COLO829 (cell line): ENCODE results near the gene DTNBP1.

Source experiments
- DNase-seq: peaks from one replicate; pipeline ENCODE4 v3.0.0; 2012; ENCODE audit warnings: low spot score

The DTNBP1 gene

GRCh38 chr6:15662326-15663129 lies at the start of gene DTNBP1:
TSS of gene DTNBP1 (minus strand) at chr6:15663028. CDS start at chr6:15662869, 159 bp downstream.
- DNase-seq = peak; percentile 91

GRCh38 chr6:15709651-15710269 lies 46.9 kb upstream of the DTNBP1 start:
- no peak for DNase-seq

GRCh38 chr6:15708231-15708630 lies 45.4 kb upstream of the DTNBP1 start:
- DNase-seq = no peak

- no peak for DNase-seq
These were observed 43.2 kb upstream of the DTNBP1 start for GRCh38 chr6:15705981-15706380.

- no peak for DNase-seq
These were observed 35.6 kb upstream of the DTNBP1 start for GRCh38 chr6:15698471-15698870.

- no peak for DNase-seq
These were observed 35.1 kb upstream of the DTNBP1 start for GRCh38 chr6:15697895-15698294.

GRCh38 chr6:15691250-15691869 lies 28.5 kb upstream of the DTNBP1 start:
- DNase-seq = peak; percentile 88

GRCh38 chr6:15690510-15690909 lies 27.7 kb upstream of the DTNBP1 start:
- no peak for DNase-seq

- no peak for DNase-seq
These were observed 27.0 kb upstream of the DTNBP1 start for GRCh38 chr6:15689586-15690482.

GRCh38 chr6:15685619-15686018 lies 22.8 kb upstream of the DTNBP1 start:
- no peak for DNase-seq

- no peak for DNase-seq
These were observed 20.4 kb upstream of the DTNBP1 start for GRCh38 chr6:15682965-15683822.

- no peak for DNase-seq
These were observed 19.1 kb upstream of the DTNBP1 start for GRCh38 chr6:15681946-15682345.

- no peak for DNase-seq
These were observed 15.7 kb upstream of the DTNBP1 start for GRCh38 chr6:15678514-15678913.

- no peak for DNase-seq
These were observed 15.0 kb upstream of the DTNBP1 start for GRCh38 chr6:15677822-15678221.

- DNase-seq = peak; percentile 95
These were observed 12.8 kb upstream of the DTNBP1 start for GRCh38 chr6:15675536-15676220.

- DNase-seq = no peak
These were observed 12.0 kb upstream of the DTNBP1 start for GRCh38 chr6:15674690-15675386.

- DNase-seq = no peak
These were observed 10.8 kb upstream of the DTNBP1 start for GRCh38 chr6:15673666-15674065.

GRCh38 chr6:15672818-15673217 lies 10.0 kb upstream of the DTNBP1 start:
- no peak for DNase-seq

- no peak for DNase-seq
These were observed 9.5 kb upstream of the DTNBP1 start for GRCh38 chr6:15672291-15672690.

- no peak for DNase-seq
These were observed 6.1 kb upstream of the DTNBP1 start for GRCh38 chr6:15668918-15669317.
